Stromal cell of bone marrow (primary cell): ENCODE data around the gene FGR.
"Not testable (repeated sequence)": the region's sequence is repeated elsewhere in the genome, so short reads cannot be mapped to it uniquely, and the experiment has no call there.

Source experiments
- DNase-seq: peaks from one replicate; pipeline ENCODE4 v3.0.0-alpha.2; 2012; ENCODE audit warnings: low read depth

FGR gene

GRCh38 chr1:27634985-27635367 lies at the start of gene FGR:
Gene FGR, minus strand, starts transcription at chr1:27635185. Its CDS starts 11,269 bp downstream, at chr1:27623916.
- DNase-seq, result no peak

DNA sequence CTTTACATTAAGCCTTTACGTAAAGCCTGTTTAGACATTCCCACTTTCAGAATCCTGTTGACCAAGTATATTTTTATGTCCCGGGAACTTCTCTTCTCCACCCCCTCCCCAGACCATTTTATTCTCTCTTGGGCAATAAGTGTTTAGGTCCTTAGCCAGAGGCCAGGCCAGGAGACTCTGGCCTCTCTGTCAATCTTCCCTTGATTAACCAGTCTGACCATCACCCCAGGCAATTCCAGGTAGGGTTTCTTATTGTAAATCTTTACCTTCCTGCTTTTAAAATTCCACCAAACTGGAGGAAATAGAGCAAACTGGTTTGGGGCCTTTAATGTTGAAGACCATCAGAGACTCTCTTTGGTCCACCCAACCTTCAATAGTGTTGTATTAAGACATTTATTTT lies 49.2 kb upstream of the FGR start:
- no peak for DNase-seq

DNA sequence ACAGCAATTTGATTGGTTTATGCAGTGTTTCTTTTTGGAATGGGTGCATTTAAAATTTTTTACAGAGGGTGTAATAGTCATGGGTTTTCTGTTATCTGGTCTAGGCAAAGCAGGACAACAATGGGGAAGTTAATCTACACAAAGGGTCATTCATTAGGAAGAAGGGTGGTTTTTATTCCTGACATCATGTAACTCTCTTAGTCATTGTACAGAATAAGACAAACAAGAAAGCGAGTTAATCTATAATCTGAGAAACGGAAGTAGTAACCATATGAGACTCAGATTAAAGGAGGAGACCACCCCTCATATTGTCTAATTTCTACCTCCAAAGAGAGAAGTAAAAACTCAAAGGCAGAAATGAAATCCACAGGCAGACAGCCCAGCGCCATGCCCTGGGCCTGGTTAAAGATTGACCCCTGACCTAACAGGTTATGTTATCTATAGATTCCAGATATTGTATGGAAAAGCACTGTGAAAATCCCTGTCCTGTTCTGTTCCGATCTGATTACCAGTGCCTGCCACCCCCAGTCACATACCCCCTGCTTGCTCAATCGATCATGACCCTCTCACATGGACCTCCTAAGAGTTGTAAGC lies 47.5 kb upstream of the FGR start:
- no peak for DNase-seq

- not testable (repeated sequence) for DNase-seq
Measured at GRCh38 chr1:27681580-27681979, 46.6 kb upstream of the FGR start.

- not testable (repeated sequence) for DNase-seq
Measured at GRCh38 chr1:27680225-27680791, 45.3 kb upstream of the FGR start.

DNA sequence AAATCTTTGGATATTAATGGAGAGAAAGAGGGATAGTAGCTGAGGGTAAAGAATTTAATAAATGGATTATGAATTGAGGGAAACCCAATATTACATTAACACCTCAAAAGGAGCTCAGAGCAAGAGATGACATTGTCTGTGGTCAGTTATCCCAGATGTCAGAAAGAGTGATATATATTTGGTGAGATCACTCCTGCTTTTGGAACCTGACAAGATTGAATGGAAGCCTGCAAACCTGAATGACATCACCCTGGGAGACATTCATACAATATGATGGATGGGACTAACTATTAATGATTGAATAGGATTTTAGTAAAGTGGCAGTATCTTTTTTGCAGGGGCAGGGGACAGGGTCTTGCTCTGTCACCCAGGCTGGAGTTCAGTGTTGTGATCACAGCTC lies 43.8 kb upstream of the FGR start:
- DNase-seq, result no peak

DNA sequence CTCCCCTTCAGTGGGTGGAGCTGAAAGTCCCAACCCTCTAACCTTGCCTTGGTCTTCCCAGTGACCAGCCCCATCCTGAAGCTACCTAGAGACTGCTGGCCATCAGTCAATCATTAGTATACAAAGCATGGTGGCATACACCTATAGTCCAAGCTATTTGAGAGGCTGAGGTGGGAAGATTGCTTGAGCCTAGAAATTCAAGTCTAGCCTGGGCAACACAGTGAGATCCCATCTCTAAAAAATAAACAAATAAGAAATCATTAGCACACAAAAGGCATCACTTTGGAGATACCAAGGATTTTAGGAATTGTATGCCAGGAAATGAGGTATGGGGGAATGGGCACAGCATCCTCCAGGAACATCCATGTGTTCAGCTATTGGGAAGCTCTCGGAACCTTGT lies 41.4 kb upstream of the FGR start:
- no peak for DNase-seq

DNA sequence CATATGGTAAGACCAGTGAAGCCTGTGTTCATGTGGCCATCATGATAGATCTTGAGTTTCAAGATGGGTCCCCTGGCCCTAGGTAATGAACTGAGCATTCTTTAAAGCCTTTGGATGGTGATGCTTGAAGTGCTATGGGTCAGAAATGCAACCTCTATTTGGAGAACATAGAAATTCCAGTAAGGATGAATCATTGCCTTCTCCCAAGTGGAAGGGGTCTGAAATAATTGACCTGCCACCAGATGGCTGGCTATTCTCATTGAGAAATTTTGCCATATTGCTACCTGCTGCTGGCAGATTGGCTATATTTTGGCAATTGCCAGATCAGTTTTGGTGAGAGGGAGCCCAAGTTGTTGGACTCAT lies 37.7 kb upstream of the FGR start:
- DNase-seq, result no peak

GRCh38 chr1:27671964-27672749 lies 37.2 kb upstream of the FGR start, which contains the start of gene IFI6:
Gene IFI6, minus strand, starts transcription at chr1:27672192. Its CDS starts 2,878 bp downstream, at chr1:27669314.
- peak; percentile 96 for DNase-seq

GRCh38 chr1:27669876-27670275 lies 34.9 kb upstream of the FGR start:
- no peak for DNase-seq

GRCh38 chr1:27668808-27669723 lies 34.1 kb upstream of the FGR start:
- no peak for DNase-seq

DNA sequence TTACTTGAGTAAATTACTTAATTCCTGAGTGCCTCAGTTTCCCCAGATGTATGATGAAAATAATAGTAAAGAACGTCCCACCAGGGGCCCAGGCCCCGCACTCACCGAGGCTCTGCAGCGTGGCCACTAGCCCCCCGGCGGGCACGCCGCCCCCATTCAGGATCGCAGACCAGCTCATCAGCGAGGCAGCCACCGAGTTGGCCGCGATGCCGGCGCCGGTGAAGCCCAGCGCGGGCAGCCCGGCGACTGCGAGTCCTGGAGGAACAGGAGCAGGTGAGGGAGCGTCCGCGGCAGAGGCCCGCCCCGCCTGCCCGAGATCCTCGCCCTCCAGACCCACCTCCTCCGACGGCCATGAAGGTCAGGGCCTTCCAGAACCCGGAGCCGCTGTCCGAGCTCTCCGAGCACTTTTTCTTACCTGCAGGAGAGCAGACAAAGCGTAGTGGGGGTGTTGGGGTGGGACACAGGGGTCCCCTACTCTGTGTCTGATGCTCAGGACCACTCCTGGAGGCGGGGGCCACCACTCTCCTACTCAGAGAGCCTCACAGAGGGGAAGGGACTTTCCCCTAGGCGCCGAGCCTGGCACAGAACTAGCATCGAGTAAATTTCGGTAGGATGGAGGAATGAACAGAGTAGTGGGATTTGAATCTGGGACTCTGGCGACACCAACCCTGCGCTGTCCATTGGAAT lies 33.3 kb upstream of the FGR start:
- no peak for DNase-seq

DNA sequence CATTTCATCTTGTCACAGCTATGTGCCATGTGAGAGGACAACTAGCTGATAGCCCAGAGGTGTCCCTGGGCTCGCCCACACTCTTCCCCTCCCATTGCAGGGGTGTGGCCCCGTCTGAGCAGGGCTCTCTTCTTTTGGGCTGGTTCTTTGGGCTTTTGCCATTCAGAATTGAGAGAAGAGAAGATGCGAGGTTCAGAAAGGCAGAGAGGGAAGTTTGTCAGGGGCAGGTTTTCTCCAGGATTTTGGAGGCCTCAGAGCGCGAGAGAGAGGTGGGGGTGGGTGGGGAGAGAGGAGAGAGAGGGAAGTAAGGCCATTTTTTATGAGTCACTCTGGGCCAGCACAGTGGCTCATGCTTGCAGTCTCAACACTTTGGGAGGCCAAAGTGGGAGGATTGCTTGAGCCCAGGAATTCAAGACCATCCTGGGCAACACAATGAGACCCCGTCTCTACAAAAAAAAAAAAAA lies 31.8 kb upstream of the FGR start:
- no peak for DNase-seq

DNA sequence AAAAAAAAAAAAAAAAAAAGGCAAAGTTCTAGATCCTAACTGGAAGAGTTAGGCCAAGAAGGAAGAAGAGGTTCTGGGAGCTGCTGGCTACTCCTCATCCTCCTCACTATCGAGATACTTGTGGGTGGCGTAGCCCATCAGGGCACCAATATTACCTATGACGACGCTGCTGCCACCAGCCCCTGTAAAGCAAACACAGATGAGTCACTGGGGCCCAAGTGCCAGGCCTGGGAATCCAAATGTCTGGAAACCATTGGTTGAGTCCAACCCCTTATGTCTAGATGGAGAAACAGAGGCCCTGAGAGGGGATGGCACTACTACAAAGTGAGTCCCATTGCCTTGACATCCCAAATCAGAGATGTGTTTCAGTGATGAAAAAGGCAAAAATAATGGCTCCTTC lies 31.3 kb upstream of the FGR start:
- DNase-seq, result no peak

- DNase-seq, result no peak
Measured at GRCh38 chr1:27665016-27665651, 30.1 kb upstream of the FGR start.

GRCh38 chr1:27664291-27664690 lies 29.3 kb upstream of the FGR start:
- no peak for DNase-seq

- DNase-seq, result peak; percentile 63
Measured at GRCh38 chr1:27662707-27663393, 27.9 kb upstream of the FGR start.

- no peak for DNase-seq
Measured at GRCh38 chr1:27662261-27662660, 27.3 kb upstream of the FGR start.

DNA sequence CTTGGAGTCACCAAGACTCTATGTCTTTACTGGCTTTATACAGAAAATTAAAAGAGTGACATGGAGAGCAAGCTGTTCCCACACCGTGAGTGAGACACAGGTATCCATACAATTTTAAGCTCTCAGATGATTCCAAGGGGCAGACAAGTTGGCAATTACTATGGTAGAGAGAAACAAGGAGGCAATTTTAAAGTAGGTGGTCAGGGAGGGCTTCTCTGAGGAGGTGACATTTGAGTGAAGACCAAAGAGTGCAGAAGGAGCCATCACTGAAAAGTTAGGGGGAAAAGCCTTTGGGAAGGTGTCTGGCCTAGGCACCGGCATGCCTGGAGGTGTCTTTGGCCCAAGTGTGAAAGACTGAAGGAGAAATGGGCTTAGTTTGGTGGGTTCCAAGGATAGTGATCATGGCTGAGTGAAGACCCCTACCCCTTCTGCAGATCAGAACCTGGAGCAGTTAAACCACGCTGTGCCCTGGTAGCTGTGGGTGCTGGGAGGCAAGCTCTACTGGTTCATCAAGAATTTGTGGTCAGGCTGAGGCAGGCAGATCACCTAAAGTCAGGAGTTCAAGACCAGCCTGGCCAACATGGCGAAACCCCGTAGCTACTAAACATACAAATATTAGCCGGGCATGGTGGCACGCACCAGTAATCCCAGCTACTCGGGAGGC lies 26.6 kb upstream of the FGR start:
- no peak for DNase-seq

DNA sequence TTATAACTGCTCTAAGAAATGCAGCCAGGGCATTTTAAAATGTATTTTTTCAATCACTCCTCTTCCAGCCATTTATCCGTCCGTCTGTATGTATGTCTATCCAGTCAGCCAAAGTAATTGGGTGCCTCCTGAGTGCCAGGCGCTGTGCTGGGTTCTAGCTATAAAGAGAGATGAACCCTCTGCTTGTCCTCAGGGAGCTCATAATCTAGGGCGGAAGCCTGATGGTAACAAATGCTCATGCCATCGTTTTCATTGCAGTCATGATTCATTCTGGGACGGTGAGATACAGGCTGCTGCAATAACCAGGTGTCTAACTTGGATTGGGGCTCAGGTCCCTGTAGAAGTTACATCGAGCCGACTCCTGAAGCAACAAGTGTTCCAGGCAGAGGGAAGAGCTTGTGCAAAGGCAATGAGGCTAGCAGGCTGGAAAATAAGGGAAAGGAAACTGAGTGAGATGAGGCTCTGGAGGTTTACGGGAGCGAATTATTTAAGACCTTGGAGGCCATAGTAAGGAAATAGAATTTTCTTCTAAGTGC lies 25.4 kb upstream of the FGR start:
- no peak for DNase-seq
